ENCODE results near the gene RBPJL.

The RBPJL gene

GRCh38 chr20:45293041-45294002 is 13.3 kb upstream of the RBPJL start:
- peak; percentile 92 for DNase-seq (ENCODE audit: low spot score)

- no peak for DNase-seq (ENCODE audit: low spot score)
Observed at GRCh38 chr20:45294003-45294368, 12.7 kb upstream of the RBPJL start.

GRCh38 chr20:45294659-45295058 is 12.0 kb upstream of the RBPJL start:
- DNase-seq (ENCODE audit: low spot score) = no peak

GRCh38 chr20:45297786-45298497 is 8.7 kb upstream of the RBPJL start:
- DNase-seq (ENCODE audit: low spot score) = no peak

GRCh38 chr20:45299786-45300185 is 6.9 kb upstream of the RBPJL start:
- DNase-seq (ENCODE audit: low spot score) = no peak

- peak; percentile 45 for DNase-seq (ENCODE audit: low spot score)
Observed at GRCh38 chr20:45300961-45301360, 5.7 kb upstream of the RBPJL start.

- no peak for DNase-seq (ENCODE audit: low spot score)
Observed at GRCh38 chr20:45301824-45302271, 4.8 kb upstream of the RBPJL start.

GRCh38 chr20:45303586-45304463 is 2.8 kb upstream of the RBPJL start:
- DNase-seq (ENCODE audit: low spot score) = no peak

- DNase-seq (ENCODE audit: low spot score) = no peak
Observed at GRCh38 chr20:45304464-45304999, 2.1 kb upstream of the RBPJL start.

GRCh38 chr20:45305262-45305661 is 1.4 kb upstream of the RBPJL start:
- DNase-seq (ENCODE audit: low spot score) = no peak

- DNase-seq (ENCODE audit: low spot score) = no peak
Observed at GRCh38 chr20:45307076-45307640, 518 bp downstream of the RBPJL start.

- DNase-seq (ENCODE audit: low spot score) = peak; percentile 52
Observed at GRCh38 chr20:45308117-45308778, 1.6 kb downstream of the RBPJL start, which contains the start of gene MATN4. Gene MATN4 (minus strand): TSS chr20:45308299. CDS start chr20:45305582, 2,717 bp downstream.

- no peak for DNase-seq (ENCODE audit: low spot score)
Observed at GRCh38 chr20:45309075-45309474, 2.4 kb downstream of the RBPJL start.

- DNase-seq (ENCODE audit: low spot score) = peak; percentile 89
Observed at GRCh38 chr20:45311589-45312211, 5.1 kb downstream of the RBPJL start.

GRCh38 chr20:45312241-45312640 is 5.6 kb downstream of the RBPJL start:
- DNase-seq (ENCODE audit: low spot score) = no peak

- no peak for DNase-seq (ENCODE audit: low spot score)
Observed at GRCh38 chr20:45313065-45313695, 6.5 kb downstream of the RBPJL start.

- no peak for DNase-seq (ENCODE audit: low spot score)
Observed at GRCh38 chr20:45313943-45314342, 7.3 kb downstream of the RBPJL start.

GRCh38 chr20:45315672-45316071 is 9.0 kb downstream of the RBPJL start:
- DNase-seq (ENCODE audit: low spot score) = no peak

GRCh38 chr20:45316150-45317080 is 9.8 kb downstream of the RBPJL start:
- no peak for DNase-seq (ENCODE audit: low spot score)

Measured in AG20443 (cell line).